Heart left ventricle (tissue), 16 donors: Measurements from ENCODE around the gene IVNS1ABP. TPM values are rescaled to one million over a fixed set of nuclear protein-coding genes. Genes with fewer than 3 reads are reported as not detected.

Experiments used
- ATAC-seq, 4 donors: fragments of 200-7000 bp; cut with Tn5 transposase; one replicate each; pipeline ENCODE4 v1.9.1; 2020 to 2022; ENCODE audit warnings: moderate library complexity in 4 of 4, mild to moderate bottlenecking in 3 of 4, moderate number of reproducible peaks in 1 of 4
- DNase-seq, 5 donors: peaks; one replicate each; pipeline ENCODE4 v3.0.0-alpha.2; 2020
- H3K27ac ChIP-seq, 12 donors: fragments of 200-600 bp; sonication (generic) in 4 of 12; one replicate each; pipeline versions ENCODE4 v1.5.0 to v1.8.0; 2016 to 2022; ENCODE audit warnings: mild to moderate bottlenecking in 2 of 12
- H3K27me3 ChIP-seq, 9 donors: fragments of 200-600 bp; sonication (generic) in 2 of 9; one replicate each; pipeline versions ENCODE4 v1.5.1 to v1.8.0; 2016 to 2022; ENCODE audit warnings: mild to moderate bottlenecking in 3 of 9
- H3K36me3 ChIP-seq, 9 donors: fragments of 200-600 bp; sonication (generic) in 2 of 9; one replicate each; pipeline versions ENCODE4 v1.5.0 to v1.8.0; 2018 to 2022; ENCODE audit warnings: mild to moderate bottlenecking in 2 of 9
- H3K4me1 ChIP-seq, 12 donors: fragments of 200-600 bp; sonication (generic) in 4 of 12; one replicate each; pipeline versions ENCODE4 v1.5.0 to v1.8.0; 2016 to 2022; ENCODE audit warnings: mild to moderate bottlenecking in 3 of 12
- H3K4me3 ChIP-seq, 12 donors: fragments of 200-600 bp; sonication (generic) in 4 of 12; one replicate each; pipeline versions ENCODE4 v1.5.0 to v1.8.0; 2017 to 2022; ENCODE audit warnings: mild to moderate bottlenecking in 9 of 12, moderate library complexity in 4 of 12
- H3K9me3 ChIP-seq, 12 donors: fragments of 200-600 bp; sonication (generic) in 4 of 12; one replicate each; pipeline versions ENCODE4 v1.5.0 to v1.8.0; 2016 to 2022; ENCODE audit warnings: mild to moderate bottlenecking in 1 of 12
- POLR2A ChIP-seq, 2 donors: fragments of 450-650 bp; IDR thresholded peaks; one replicate each; pipeline ENCODE4 v1.6.1; 2017; ENCODE audit warnings: antibody characterized with exemption in 2 of 2, mild to moderate bottlenecking in 2 of 2, moderate library complexity in 2 of 2
- WGBS, 4 donors: extraction: QIAGEN DNeasy Blood & Tissue Kit in 2 of 4; methylation state at CpG; one replicate each; pipeline versions ENCODE4 v1.1.5 to v1.1.7; 2013 to 2018; 5-methylcytosine and 5-hydroxymethylcytosine counted together
- intact Hi-C, 10 donors: fragments of 100-400 bp; cut with DNase I; formaldehyde crosslinking; loops; one replicate each; pipeline versions ENCODE4 v1.11.1 to v1.14.2; 2022
- polyA plus RNA-seq, 2 donors: library from polyadenylated mRNA; stranded (reverse); fragments of 200-250 nt; gene quantifications; one replicate each; pipeline ENCODE4 v1.2.3, GENCODE V29; 2013
- total RNA-seq, 9 donors: library from RNA; depleted of rRNA in 2 of 9; stranded (reverse); fragments of >200 nt in 2 of 9; fragmentation: NEBNext Ultra II Directional in 3 of 9; extraction: Animal tissue kit (Norgen Biotek cat#: 25700) in 3 of 9; gene quantifications; one replicate each; pipeline versions ENCODE4 v1.1.0 to v1.2.4, GENCODE V29; 2016 to 2023
- TF ChIP-seq, protein P1 (sequence below), 12 donors: fragments of 200-600 bp; sonication (generic) in 4 of 12; IDR thresholded peaks; one replicate each; pipeline versions ENCODE4 v1.5.0 to v1.8.0; 2018 to 2022; ENCODE audit warnings: antibody characterized with exemption in 12 of 12, mild to moderate bottlenecking in 5 of 12
- donor health status: ischemic (EF 13 %, LVEDD 7.1; RV severe dilation, severe dysfunction).
- donor health status: healthy with polysubstance abuse.
- donor health status: DM: no; HTN: yes; CAD: no.
- donor health status: DM: no; HTN: no; CAD: no.
- donor health status: ischemic (EF 25% LVEDD 6.9; RV normal size, moderate dysfunction).
- donor health status: ischemic (EF 25% LVEDD 5.7; RV mildly dilated, moderate dysfunction).
- donor health status: healthy.
- donor health status: DM: yes; HTN: yes; CAD: no.
- donor health status: ischemic (EF 35%, LVEDD 5.7; RV mildly dilated, moderate dysfunction).
- donor health status: nonischemic (EF 11% LVEDD 7.7; RV severe dilation, severe dysfunction).
- donor health status: DM: yes; HTN: yes; CAD: no.
- donor health status: PGD.
- donor health status: ischemic (EF 29% LVEDD 5.4; RV normal size, mild dysfunction).
- donor health status: nonischemic (EF 23%, LVEDD 6.1; RV moderate dilation, normal function).

The IVNS1ABP gene
- total and polyA plus RNA-seq, 11 donors: 24.7 to 95.2 (median 58.0) TPM

DNA sequence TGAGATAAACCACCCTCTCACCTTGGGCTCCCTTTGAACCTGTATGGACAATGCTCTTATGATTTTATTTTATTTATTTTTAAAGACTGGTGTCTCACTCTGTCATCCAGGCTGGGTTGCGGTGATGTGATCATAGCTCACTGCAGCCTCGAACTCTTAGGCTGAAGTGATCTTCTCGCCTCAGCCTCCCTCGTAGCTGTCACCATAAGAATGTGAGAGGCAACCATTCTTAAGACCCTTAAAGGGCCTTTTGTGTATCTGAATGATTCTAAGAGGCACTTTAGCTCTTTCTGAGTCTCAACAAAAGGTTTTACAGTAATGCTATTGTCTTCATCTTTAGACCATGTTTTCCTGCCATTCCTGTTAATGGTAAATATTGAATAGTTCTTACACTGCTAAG is 67.0 kb downstream of the IVNS1ABP start:
- TF ChIP-seq, protein P1, sequence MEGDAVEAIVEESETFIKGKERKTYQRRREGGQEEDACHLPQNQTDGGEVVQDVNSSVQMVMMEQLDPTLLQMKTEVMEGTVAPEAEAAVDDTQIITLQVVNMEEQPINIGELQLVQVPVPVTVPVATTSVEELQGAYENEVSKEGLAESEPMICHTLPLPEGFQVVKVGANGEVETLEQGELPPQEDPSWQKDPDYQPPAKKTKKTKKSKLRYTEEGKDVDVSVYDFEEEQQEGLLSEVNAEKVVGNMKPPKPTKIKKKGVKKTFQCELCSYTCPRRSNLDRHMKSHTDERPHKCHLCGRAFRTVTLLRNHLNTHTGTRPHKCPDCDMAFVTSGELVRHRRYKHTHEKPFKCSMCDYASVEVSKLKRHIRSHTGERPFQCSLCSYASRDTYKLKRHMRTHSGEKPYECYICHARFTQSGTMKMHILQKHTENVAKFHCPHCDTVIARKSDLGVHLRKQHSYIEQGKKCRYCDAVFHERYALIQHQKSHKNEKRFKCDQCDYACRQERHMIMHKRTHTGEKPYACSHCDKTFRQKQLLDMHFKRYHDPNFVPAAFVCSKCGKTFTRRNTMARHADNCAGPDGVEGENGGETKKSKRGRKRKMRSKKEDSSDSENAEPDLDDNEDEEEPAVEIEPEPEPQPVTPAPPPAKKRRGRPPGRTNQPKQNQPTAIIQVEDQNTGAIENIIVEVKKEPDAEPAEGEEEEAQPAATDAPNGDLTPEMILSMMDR (IDR thresholded peaks at IDR 0.05): no peak
- no peak for TF ChIP-seq POLR2A (IDR thresholded peaks at IDR 0.05)
- Histone ChIP-seq H3K9me3 (no peaks in the 10 kb centered on the region), H3K4me3 (no peak overlapping the region), H3K27me3 (no peaks in the 10 kb centered on the region), H3K4me1 (peaks cover 0 to 12% (median 6%) of the 10 kb centered on the region in 12 donors), H3K36me3 (no peaks in the 10 kb centered on the region), H3K27ac (peak overlapping the region in 4 of 12 donors; percentile 20 to 56 (median 32))
- intact Hi-C loops: no loop called here
- ATAC-seq (peak in 1 of 4 donors; percentile 26), DNase-seq (no peak)
- WGBS, 4 donors: 91 to 95% (median 93%) methylated on average over 4 of the region's 4 CpGs

DNA sequence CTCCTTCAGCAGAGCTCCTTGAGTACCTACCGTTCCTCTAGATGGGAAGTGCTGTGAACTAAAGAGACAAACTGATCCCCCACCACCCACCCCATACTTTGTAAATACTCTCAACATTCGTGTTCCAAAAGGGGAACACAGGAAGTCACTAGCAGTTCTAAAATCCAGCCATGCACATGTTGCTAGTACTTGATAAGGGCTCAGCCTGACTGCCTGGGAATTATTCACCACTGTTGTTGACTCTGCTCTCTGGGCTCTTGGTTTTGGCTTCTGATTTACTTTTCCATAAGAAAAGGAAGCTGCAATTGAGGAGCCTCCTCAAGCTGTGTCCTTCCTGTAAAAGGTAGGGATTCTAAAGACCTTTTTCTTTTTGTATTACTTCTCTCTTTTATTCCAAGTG is 67.5 kb downstream of the IVNS1ABP start:
- 24 to 44% (median 31%) methylated on average over 2 of the region's 2 CpGs for WGBS, 4 donors
- ATAC-seq: peak; percentile 50 to 83 (median 72)

More for the DNA sequence above, 67.5 kb downstream of the IVNS1ABP start:
- intact Hi-C loops: loop anchor here in 2 of 10 donors (5.0 to 10.0 kb wide), 2 partner anchors 63 to 425 kb away; no protein-coding TSS in a partner anchor
- peaks cover 0 to 12% (median 6%) of the 10 kb centered on the region in 12 donors for H3K4me1 ChIP-seq
- no peaks in the 10 kb centered on the region for H3K9me3 ChIP-seq
- no peak overlapping the region for H3K4me3 ChIP-seq
- no peak for DNase-seq
- H3K27me3 ChIP-seq: no peaks in the 10 kb centered on the region
- TF ChIP-seq, protein P1 (IDR thresholded peaks at IDR 0.05): no peak
- no peak for TF ChIP-seq POLR2A (IDR thresholded peaks at IDR 0.05)
- no peaks in the 10 kb centered on the region for H3K36me3 ChIP-seq
- peak overlapping the region in 4 of 12 donors; percentile 20 to 56 (median 32) for H3K27ac ChIP-seq

Other genes with a start within 250 kb of the IVNS1ABP start
- gene TRMT1L, start 160.3 kb downstream of the IVNS1ABP start, total RNA-seq: 10 to 100 TPM; 21.6 to 42.3 (median 30.8) TPM
- 10 to 100 TPM in 1 of 2 donors, 1 to 10 TPM in 1; 8.4 to 13.8 TPM for gene TRMT1L, start 160.3 kb downstream of the IVNS1ABP start, polyA plus RNA-seq
- gene SWT1, start 160.1 kb downstream of the IVNS1ABP start, total RNA-seq: 1 to 10 TPM; 3.9 to 8.5 (median 5.5) TPM
- gene SWT1, start 160.1 kb downstream of the IVNS1ABP start, polyA plus RNA-seq: 1 to 10 TPM; 1.7 to 2.3 TPM